GM18498 (cell line): Measurements from ENCODE around the gene DPYSL4.

Experiments
- ATAC-seq: cut with Tn5 transposase; IDR thresholded peaks from one replicate; pipeline ENCODE4 v1.9.1; 2021; ENCODE audit warnings: mild to moderate bottlenecking, moderate library complexity; ENCODE audit not compliant: unreplicated experiment

Gene DPYSL4

DNA sequence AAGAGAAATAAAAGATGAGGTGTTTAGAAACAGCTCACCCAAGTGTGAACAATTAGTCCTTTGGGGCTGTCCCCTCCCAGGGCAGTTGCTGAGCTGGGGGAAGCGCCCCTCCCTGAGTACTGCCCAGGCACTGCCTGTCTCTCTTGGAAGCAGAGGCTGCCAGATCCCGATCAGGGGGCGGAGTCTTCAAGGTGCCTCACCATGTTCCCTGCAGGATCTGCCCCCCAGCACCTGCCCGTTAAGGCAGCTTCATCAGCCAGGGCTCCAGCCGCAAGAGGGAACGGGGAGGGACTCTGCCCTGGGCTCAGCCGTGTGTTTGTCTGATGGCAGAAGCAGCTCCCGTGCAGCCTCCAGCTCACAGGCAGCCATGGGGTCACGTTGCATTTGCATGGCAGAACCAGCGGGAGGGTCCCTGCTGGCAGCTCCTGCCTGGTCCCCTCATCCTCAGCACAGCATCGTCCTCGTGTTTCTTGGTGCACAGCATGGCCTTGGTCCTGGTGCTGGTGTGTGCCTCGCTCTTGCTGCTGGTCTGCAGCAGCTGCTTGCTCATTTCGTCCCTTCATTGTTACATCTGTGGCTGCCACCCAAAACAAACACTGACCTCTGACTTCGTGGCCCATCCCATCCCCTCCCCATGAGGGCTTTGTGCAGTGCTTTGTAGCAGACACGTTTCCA is 10.7 kb upstream of the DPYSL4 start:
- no peak for ATAC-seq

DNA sequence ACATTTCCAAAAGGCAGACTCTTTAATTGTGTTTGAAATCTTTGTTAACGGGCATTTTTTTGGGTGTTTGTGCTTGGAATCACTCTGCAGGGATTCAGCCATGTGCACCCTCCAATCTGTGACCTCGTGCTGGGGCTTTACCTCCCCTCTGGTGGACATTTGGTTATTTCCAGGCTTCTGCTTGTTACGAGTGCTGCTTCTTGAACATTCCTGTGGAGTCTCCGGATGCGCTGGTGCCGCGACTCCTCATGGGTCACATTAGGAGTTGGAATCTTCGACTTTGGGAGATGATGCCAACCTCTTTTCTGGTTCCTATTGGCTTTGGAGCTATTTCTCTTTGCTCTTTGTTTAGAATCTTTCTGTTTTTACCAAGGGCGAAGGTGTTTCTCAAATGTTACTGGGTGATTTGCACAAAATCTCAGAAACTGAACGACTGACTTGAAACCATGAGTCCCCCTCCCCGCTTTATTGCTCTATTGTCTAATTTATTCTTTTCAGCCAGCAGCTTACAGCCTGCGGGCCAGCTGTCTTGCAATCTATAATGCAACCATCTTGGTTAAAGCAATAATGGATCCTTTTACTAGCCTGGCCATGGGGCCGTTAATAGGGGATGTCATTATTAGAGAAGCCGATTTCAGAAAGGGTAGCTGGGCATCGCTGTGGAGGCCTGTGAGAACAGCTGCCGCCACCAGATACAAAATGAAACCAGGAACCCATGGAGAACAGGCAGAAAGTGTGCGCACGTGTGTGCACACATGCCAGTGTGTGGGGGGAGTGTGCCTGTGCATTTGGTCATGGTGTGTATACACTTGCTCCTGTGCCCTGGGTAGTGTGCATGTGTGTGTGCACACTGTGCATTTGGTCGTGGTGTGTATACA is 9.9 kb upstream of the DPYSL4 start:
- ATAC-seq, result no peak

DNA sequence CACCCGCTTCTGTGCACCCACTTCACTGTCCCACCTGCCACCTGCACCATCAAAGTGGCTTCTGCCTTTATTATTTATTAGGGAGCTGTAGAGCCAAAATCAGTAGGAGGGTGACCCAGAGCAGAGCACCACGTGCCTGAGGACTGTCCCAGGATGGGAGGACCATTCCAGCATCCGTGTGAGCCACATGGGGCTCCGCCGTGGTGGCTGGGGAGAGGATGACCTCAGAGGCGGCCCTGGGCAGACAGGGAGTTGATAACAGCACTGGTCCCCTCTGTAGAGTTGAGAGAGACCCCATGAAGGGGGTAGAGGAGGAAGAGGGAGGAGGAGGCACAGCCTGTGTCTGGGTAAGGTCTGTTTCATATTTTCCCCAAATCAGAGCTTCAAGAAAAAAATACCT is 8.7 kb upstream of the DPYSL4 start:
- ATAC-seq, result no peak

DNA sequence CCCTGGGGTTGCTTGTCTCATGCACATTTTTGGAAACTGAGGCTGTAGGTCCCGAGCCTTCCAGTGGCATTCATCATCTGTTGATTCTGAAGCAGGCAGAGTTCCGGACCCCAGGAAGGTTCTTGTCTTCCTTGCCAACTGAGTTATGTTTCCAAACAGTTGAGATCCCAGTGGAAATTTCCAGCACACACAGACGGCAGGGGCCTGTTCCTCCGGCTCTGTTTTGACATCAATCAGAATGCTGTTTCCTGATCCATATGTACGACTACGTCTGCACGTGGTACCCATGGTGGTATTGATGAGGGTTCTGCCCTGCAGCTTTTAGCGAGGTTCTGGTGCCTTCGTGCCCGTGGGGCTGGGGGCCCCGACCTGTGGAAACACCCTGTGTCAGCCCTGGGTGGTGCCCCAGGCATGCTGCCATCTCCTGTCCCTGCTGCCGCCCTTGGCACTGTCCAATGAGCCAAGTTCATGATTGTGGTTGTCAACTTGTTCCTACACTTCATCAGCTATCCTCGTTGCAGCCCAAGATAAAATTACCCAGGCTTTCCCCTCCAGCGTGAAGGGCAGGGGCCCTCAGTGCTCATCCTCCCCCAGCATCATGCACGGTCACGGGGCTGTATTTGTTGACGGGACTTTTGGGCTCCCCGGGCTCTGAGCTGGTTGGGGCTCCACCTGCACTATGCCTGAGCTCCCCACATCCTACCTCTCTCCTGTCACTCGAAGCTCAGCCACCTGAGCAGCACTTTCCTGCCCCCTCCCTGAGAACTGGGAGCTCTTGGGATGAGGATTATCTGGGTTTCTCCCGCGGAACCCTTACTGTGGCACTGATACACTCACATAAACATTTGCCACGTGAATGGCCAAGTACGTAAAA is 7.8 kb upstream of the DPYSL4 start:
- no peak for ATAC-seq

DNA sequence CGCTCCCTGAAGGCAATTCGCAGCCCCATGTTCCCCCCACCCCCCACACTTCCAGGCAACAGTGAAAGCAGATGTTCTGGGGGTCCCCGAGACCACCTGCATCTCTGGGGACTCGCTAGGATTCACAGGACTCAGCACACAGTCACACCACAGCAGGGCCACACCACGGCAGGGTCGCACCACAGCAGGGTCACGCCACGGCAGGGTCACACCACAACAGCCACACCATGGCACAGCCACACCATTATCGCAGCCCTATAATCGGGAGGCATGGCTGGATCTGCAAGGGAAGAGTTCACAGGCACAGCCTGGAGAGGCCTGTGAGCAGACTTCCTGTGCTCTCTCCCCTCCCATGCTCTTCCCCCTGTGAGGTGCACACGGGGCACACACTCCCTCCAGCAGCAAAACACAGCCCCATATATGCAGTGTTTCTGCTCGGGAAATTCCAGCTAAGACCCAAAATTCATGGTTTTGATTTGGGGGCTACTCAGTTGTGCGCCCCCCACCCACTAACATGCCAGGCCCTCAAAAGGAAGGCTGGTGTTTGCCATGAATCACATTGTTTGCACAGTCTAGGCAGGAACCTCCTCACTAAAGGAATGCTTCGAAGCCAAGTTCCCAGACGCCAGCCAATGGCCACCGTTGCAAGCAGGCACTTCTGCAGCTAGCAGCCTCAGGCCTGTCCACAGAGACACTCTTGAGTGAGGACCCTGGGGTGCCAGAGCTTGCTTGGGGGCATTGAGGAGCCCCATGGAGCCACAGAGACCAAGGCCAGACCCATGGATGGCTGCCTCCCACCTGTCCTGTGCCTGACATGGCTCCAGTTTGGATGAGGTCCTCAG is 7.0 kb upstream of the DPYSL4 start:
- no peak for ATAC-seq

DNA sequence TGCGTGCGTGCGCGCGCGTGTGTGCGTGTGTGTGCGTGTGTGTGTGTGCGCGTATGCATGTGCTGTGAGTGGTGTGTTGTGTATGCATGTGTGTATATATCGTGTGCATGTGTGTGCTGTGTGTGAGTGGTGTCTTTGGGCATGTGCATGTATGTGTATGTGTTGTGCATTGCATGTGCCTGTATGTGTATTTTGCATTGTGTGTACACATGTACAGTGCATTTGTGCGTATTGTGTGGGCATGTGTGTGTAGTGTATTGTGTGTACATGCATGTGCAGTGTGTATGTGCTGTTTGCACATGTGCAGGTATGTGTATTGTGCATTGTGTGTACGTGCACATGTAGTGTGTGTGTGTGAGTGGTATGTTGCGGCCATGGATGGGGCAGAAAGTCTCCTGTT is 6.0 kb upstream of the DPYSL4 start:
- ATAC-seq, result no peak

DNA sequence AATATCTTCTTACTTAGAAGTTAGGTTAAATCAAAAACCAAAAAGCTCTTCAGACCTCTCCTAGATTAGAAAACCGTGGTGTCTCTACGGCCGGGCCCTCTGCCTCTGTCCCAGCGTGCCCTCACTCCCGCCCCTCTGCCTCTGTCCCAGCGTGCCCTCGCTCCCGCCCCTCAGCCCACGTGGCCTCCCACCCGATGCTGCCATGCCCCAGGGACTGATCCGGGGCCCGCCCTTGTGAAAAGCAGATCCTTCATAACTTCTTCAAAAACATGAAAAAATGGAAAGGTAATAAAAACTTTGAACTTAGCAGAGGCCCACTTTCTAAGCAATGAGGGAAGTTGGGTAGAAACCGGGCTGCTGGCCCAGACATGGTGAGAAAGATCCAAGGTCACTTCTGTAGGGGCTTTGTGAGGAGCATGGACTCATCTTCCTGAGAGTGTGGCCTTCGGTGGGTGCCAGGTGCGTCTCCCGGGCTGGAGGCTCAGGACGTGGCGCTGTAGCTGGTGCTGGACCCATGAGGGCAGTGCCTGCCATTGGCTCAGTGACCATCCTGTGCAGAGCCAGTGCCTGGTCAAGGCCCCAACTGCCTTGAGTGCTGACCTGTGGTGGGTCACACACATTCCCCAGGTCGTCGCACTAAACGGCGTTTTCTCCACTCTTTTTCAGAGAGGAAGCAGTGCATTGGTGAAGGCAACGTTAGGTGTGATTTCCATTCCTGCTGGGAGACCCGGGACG is 4.9 kb upstream of the DPYSL4 start:
- ATAC-seq, result no peak

DNA sequence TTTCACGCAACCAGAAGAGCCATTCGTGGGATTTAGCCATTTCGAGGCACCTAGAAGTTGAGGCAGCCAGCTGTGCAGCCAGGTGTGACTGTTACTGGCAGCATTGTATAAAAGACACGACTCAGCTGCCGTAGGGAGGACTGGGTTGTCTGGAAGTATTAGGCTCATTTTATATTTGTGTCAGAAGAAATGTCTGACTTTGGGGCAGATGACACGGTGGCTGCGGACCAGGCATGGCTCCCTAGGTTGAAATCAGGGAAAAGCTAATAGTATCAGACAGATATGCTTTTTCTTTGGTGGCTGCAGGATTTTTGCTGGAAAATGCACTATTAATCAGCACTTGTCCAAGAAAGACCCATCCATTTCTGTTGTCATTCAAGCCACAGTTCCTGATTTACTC is 4.2 kb upstream of the DPYSL4 start:
- ATAC-seq, result no peak

DNA sequence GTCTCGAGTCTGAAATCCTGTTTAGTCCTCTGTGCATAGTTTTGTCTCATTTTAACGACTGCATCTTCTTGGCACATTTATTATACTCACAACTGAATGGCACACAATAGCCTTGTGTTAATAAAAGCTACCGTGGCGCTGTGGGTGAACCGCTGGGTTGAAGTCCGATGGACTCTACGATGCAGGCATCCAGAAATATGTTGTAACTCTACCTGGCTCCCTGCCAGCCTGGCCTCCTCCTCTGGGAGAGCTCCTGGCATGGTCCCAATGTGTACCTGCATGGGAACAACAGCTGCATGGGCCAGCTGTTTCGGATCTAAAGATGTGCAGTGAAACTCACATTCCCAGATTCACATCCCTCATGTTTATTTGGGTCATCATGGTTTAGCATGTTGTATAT is 3.7 kb upstream of the DPYSL4 start:
- ATAC-seq, result no peak

DNA sequence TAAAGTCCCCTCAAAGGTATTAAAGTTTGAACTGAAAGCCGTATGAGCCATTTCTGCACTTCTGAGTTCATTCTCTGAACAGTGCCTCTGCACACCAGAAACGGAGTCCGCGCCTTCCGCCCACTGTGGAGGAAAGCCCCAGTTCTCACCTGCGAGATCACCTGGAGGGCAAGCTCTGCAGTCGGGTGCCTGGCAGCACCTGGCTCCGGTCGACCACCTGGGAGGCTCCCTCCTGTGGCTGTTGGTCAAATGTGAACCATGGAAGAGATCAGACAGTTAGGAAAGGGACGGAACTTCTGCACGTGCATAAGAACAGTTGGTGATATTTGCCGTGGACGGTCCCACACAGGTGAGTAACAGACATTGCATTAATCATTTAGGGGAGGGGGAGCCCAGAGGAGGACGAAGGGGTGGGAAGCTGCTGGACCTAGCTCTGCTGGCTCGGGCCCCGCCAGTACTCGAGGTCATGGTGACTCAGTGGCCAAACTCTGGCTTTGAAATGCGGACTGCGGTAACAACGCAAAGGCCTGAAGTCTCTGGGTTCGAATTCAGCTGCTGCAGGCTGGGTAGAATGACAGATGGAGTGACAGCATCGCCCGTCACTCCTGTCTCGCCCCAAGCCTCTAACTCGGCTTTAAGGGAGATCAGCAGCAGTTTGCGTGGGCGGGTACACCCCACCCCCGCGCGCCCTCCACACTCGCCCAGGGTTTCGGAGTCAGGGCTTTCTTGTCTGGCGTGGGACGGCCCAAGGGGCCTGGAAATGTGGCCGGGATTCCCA is 1.7 kb upstream of the DPYSL4 start:
- no peak for ATAC-seq

DNA sequence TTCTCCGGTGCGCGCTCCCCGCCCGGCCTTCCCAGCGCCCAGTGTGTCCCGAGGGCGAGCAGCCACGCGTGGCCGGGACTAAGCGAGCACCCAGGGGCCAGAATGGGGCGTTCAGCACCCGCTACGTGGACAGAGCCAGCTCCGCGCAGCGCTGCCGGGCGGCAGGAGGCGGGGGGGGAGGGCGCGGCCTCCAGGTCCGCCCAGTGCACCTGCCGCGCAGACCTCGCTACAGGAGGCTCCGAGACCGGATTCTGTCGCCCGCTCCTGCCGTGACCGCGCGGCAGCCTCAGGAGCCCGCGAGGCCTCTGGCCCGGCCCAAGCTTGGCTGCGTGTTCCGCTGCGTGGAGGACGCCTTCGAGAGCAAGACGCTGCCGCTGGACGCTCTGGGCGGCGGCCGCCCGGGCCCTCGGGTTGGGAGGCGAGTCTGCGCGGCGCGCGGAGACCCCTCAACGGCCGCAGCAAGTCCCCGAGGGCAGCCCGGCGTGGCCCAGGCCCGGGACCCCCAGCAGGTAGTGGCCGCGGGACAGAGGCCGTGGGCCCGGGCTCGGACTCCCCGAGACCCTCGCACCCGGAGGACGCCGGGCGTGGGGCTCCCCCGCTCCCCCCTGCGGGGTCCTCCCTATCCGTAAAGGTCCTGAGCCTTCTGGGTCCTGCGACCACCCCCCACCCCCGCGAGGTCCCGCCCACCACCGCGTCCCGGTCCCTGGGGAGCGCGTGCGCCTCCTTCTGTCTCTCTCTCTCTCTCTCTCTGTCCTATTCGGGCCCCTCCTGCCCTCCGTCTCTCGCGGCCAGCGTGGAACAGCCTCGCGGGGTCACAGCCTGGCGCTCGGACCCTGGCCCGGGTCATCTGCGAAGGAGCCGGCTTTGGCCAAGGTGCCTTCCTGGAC is 904 bp upstream of the DPYSL4 start:
- no peak for ATAC-seq

DNA sequence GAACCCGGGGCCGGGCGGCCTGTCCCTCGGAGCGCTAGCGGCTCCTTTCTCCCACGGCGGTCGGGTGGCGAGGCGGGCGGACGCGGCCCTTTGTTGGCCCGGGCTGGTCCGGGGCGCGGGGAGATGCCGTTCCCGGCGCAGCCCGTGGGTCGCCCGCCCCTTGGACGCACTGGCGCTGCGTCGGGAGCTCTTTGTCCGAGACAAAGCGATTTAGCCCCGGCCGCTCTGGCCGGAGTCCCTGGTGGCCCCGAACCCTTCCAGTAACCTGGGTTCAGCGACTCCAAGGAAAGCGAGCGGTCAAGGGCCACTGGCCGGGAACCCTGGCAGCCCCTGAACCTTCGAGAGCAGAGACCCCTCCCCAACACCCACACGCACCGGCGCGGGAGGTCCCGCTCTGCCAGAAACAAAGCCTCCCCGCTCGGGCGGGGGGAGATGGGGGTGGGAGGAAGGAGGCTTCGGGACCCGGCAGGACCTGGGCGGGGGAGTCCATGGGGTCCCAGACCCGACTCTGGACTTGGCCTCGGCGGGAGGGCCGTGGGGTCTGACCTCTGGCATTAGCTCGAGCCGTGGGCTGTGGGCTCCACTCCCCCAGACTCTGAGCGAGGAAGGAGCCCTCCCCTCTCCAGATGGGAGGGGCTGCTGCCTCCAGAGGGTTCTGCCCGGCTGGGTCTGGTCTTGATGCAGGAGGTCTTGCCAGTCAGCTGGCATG is 836 bp downstream of the DPYSL4 start:
- ATAC-seq, result no peak

DNA sequence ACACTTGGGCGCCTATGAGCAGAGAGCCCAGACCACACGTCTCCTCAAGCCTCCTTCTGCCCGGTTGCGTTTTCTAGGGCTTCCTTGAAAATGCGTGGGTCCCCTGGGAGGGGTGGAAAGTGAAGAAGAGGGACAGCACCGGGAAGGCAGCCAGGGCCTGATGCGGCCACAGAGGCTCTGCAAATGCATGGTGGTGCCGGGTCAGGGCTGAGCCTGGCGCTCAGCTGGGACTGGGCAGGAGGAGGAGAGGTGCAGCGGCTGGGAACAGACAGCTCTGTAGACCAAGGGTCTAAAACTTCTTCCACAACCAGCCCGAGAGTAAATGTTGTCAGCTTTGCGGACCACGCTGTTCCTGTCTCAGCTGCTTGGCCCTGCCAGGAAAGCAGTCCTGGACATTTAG is 1.6 kb downstream of the DPYSL4 start:
- ATAC-seq, result no peak

DNA sequence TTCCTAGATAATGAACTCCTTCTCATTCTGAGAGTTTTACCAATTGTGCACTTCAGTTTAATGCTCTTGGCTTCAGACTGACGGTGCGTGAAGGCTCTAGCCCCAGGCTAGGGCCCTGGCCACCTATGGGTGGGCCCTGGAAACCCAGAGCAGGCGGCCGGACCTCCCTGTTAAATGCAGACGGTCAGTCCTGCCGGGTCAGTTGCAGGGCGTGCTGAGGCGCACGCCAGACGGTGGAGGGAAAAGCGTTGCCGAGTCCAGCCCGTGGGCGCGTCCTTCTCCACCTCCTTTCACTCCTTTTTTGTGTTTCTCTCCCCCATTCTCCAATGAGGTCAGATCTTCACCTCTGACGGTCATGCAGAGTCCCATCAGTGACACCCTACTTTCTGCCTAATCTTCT is 2.3 kb downstream of the DPYSL4 start:
- no peak for ATAC-seq

DNA sequence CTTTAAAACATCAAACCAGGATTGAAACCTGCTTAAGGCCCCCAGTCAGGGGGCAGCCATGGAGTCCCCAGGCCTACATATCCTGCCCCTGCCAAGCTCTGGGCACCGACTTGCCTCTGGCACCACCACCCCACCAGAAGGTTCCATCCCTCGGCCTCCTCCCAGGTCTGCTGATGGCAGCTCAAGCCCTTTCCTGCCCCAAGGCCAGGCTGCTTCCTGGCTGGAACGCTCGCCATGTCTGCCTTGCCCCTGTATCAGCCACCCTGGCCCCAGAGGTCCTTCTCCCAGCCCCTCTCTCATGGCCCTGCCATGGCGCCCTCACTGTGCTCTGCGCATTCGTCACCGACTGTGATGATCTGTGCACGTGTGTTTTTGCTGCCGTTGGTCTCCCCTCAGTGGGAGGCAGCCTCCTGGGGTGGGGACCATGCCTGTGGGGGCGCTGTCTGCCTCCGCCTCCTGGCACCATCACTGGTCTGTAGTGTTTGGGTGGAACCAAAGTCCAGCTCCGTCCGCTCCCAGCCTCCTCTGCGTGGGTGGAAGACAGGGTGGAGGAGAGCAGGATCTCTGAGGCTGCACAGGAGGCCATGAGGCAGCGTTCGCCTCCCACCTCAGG is 3.2 kb downstream of the DPYSL4 start:
- ATAC-seq, result no peak

DNA sequence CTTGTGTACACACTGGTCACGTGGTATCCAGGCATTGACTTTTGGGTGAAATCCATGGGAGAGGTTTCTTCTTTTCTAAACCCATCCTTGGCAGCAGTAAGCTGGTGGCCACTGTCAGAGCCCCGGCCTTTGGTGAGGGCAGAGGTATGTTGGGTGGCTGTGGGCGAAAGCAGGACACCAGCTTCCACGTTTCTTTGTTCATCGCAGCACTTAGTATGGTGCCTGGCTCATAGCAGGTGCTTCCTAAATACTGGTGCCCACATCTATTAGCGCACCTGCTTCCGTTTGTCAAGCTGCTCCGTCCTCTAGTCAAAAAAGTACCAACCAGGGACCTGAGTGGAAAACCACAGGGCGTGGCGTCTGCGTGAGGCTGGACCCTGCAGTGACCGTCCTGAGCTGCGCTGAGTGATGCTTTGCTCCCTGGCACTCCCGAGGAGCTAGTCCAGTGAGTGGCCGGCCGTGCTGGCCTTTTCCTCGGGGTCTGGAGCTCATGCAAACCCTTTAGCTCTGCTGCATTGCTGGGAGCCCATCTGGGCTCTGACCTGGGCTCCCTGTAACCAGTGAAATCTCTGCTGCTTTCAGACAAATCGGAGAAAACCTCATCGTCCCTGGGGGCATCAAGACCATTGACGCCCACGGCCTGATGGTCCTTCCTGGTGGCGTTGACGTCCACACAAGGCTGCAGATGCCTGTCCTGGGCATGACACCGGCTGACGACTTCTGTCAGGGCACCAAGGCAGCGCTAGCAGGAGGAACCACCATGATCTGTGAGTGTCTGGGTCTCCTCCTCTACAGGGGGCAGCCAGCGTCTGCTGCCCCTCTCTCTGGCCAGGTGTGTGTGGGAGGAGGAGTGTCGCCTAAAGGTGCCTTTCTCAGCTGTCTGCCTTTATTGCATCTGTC is 5.6 kb downstream of the DPYSL4 start:
- ATAC-seq, result no peak
